K562 (cell line): ENCODE data around the gene GPR42. TPM values are rescaled to one million over a fixed set of nuclear protein-coding genes. Genes with fewer than 3 reads are reported as not detected.

ENCODE experiments used
- ATAC-seq: fragments of 200-7000 bp; cut with Tn5 transposase; 3 replicates; pipeline ENCODE4 v1.9.1; 2020; ENCODE audit warnings: moderate library complexity
- BruUV-seq: library from RNA; stranded (reverse); fragments of 400-500 nt; replicated peaks from 2 replicates; lab custom pipeline; 2021; lab: Mats Ljungman, UMichigan
- CTCF ChIA-PET: fragments of 300-600 bp; formaldehyde crosslinking; extraction: SDS; loops from one replicate; lab custom pipeline; 2021; ENCODE audit warnings: low intra/inter-chr PET ratio; lab: Yijun Ruan, JAX
- POLR2A ChIA-PET: fragments of 300-600, 350-650 bp; sonication (Branson Sonifier 250); formaldehyde crosslinking; extraction: SDS; loops from one replicate; lab custom pipeline; 2021; ENCODE audit warnings: antibody characterized with exemption, inconsistent platforms; lab: Yijun Ruan, JAX
- DNase-seq, 4 experiments: peaks; one replicate each; pipeline versions ENCODE4 v3.0.0 to v3.0.0-alpha.2; 2011 to 2018; ENCODE audit warnings: low spot score in 3 of 4, mixed read lengths in 3 of 4; ENCODE audit errors: extremely low read depth in 1 of 4
- FAIRE-seq: peaks from 2 replicates; lab custom pipeline; 2011; peaks lifted over from hg19 to GRCh38; lab: Jason Lieb, UNC
- H2AFZ ChIP-seq: 2 replicates; pipeline ENCODE4 v1.6.0; 2011; ENCODE audit warnings: low read depth, low read length, control low read depth, inconsistent platforms
- H3K27ac ChIP-seq: fragments of 200-600 bp; 3 replicates; pipeline ENCODE4 v1.8.0; 2011; ENCODE audit warnings: low read depth, mild to moderate bottlenecking, control low read depth, inconsistent platforms, low read length, moderate library complexity, mixed read lengths; ENCODE audit errors: extremely low read depth
- H3K27me3 ChIP-seq, 2 experiments: fragments of 300-600 bp in 1 of 2; 2 replicates in 1 of 2; 3 replicates in 1 of 2; pipeline versions ENCODE4 v1.6.0 to v1.8.0; 2011; ENCODE audit warnings: inconsistent platforms in 2 of 2, low read length in 2 of 2, mild to moderate bottlenecking in 1 of 2, mixed read lengths in 1 of 2, moderate library complexity in 1 of 2; ENCODE audit not compliant: control insufficient read depth in 2 of 2, insufficient read depth in 2 of 2
- H3K36me3 ChIP-seq: fragments of 300-600 bp; 3 replicates; pipeline ENCODE4 v1.8.0; 2011; ENCODE audit warnings: mild to moderate bottlenecking, low read length, inconsistent platforms; ENCODE audit not compliant: control insufficient read depth, insufficient read depth
- H3K4me1 ChIP-seq, 2 experiments: fragments of 200-600 bp in 1 of 2; replicated peaks in 1 of 2; 2 replicates in 1 of 2; 3 replicates in 1 of 2; pipeline versions ENCODE4 v1.5.1 to v1.8.0; 2011; ENCODE audit warnings: inconsistent platforms in 2 of 2, low read length in 2 of 2, mild to moderate bottlenecking in 1 of 2, mixed read lengths in 1 of 2, moderate library complexity in 1 of 2; ENCODE audit not compliant: control insufficient read depth in 2 of 2, insufficient read depth in 2 of 2
- H3K4me2 ChIP-seq: 2 replicates; pipeline ENCODE4 v1.6.1; 2011; ENCODE audit warnings: low read length, control low read depth, inconsistent platforms, mixed read lengths; ENCODE audit not compliant: insufficient read depth
- H3K4me3 ChIP-seq: fragments of 200-600 bp; sonication (generic), shearing (Covaris generic); 2 replicates; pipeline ENCODE4 v1.5.1; 2016; ENCODE audit warnings: control low read depth, inconsistent platforms
- H3K79me2 ChIP-seq: fragments of 200-600 bp; 3 replicates; pipeline ENCODE4 v1.8.0; 2011; ENCODE audit warnings: low read length, inconsistent platforms; ENCODE audit not compliant: control insufficient read depth, insufficient read depth
- H3K9ac ChIP-seq, 2 experiments: 2 replicates each; pipeline versions ENCODE4 v1.6.0 to v1.6.1; 2011; ENCODE audit warnings: low read depth in 2 of 2, low read length in 2 of 2, control low read depth in 1 of 2, inconsistent platforms in 1 of 2, mild to moderate bottlenecking in 1 of 2, mixed read lengths in 1 of 2; ENCODE audit not compliant: insufficient read depth in 1 of 2
- H3K9me1 ChIP-seq: one replicate; pipeline ENCODE4 v1.6.0; 2011; ENCODE audit warnings: inconsistent platforms, mild to moderate bottlenecking, low read length, moderate library complexity; ENCODE audit not compliant: control insufficient read depth, insufficient read depth
- H3K9me3 ChIP-seq: replicated peaks from 2 replicates; pipeline ENCODE4 v1.5.1; 2011; ENCODE audit warnings: low read depth, low read length, inconsistent platforms; ENCODE audit not compliant: control insufficient read depth, insufficient read depth
- H4K20me1 ChIP-seq: replicated peaks from 2 replicates; pipeline ENCODE4 v1.6.1; 2011; ENCODE audit warnings: low read length, inconsistent platforms, mixed read lengths; ENCODE audit not compliant: control insufficient read depth, insufficient read depth
- DACH1 ChIP-seq: fragments of 450-650 bp; IDR thresholded peaks from 2 replicates; pipeline ENCODE4 v1.6.1; 2018; ENCODE audit not compliant: partially characterized antibody
- EZH2 ChIP-seq: IDR thresholded peaks from 2 replicates; pipeline ENCODE4 v1.6.1; 2012; ENCODE audit warnings: low read depth, mild to moderate bottlenecking, inconsistent platforms, low read length, borderline replicate concordance
- MGA ChIP-seq: fragments of 450-650 bp; IDR thresholded peaks from 2 replicates; pipeline ENCODE4 v1.6.1; 2016; ENCODE audit warnings: mild to moderate bottlenecking, moderate library complexity
- NONO ChIP-seq, 2 experiments: fragments of 200-400 bp in 1 of 2; fragments of 450-650 bp in 1 of 2; formaldehyde crosslinking in 1 of 2; IDR thresholded peaks; 2 replicates each; pipeline ENCODE4 v1.6.1; 2017; ENCODE audit warnings: low read depth in 2 of 2, mild to moderate bottlenecking in 2 of 2, moderate library complexity in 2 of 2, low read length in 1 of 2
- POLR2AphosphoS5 ChIP-seq: IDR thresholded peaks from 2 replicates; pipeline ENCODE4 v1.6.1; 2011; ENCODE audit warnings: mild to moderate bottlenecking, low read depth, low read length, moderate library complexity; ENCODE audit not compliant: control insufficient read depth, insufficient read depth
- RB1 ChIP-seq: fragments of 450-650 bp; IDR thresholded peaks from 2 replicates; pipeline ENCODE4 v1.6.1; 2017; ENCODE audit warnings: low read depth, mild to moderate bottlenecking
- STAT5A ChIP-seq: IDR thresholded peaks from 2 replicates; pipeline ENCODE4 v1.6.1; 2012; ENCODE audit warnings: low read length, inconsistent platforms, borderline replicate concordance
- TAL1 ChIP-seq: fragments of 450-650 bp; IDR thresholded peaks from 2 replicates; pipeline ENCODE4 v1.6.1; 2016; ENCODE audit warnings: mild to moderate bottlenecking
- WGBS: fragments of 100-300 bp; shearing (Covaris generic); methylation state at CpG from one replicate; pipeline ENCODE4 v1.1.6; 2016; ENCODE audit warnings: low coverage, mixed read lengths; ENCODE audit not compliant: insufficient coverage; ENCODE audit errors: missing lambda C conversion rate; 5-methylcytosine and 5-hydroxymethylcytosine counted together
- in situ Hi-C: fragments of 300-500 bp; cut with MboI; formaldehyde crosslinking; loops from 4 replicates; pipeline ENCODE4 v1.15.0; 2018; ENCODE audit warnings: inconsistent platforms, mixed read lengths
- intact Hi-C: fragments of 100-400 bp; cut with micrococcal nuclease; formaldehyde crosslinking; loops from 2 replicates; pipeline ENCODE4 v1.14.2; 2022
- polyA plus RNA-seq, 8 experiments: library from polyadenylated mRNA; depleted of rRNA in 4 of 8; stranded (reverse) in 5 of 8; unstranded in 3 of 8; fragments of >200 nt; fragmentation: Nextera tagmentation in 2 of 8; fragmentation: Illumina TruSeq in 1 of 8; extraction: Ambion mirVana in 2 of 8; extraction: Trizol in 1 of 8; gene quantifications; 2 replicates each; pipeline versions ENCODE4 v1.2.1 to v1.2.3, GENCODE V29; 2011 to 2014; ENCODE audit warnings: inconsistent platforms in 1 of 8, missing spikeins in 1 of 8
- total RNA-seq, 7 experiments: library from RNA; depleted of rRNA in 6 of 7; stranded (reverse); fragments of >200 nt in 6 of 7; fragmentation: Illumina TruSeq in 2 of 7; extraction: Trizol in 2 of 7; gene quantifications; 2 replicates each; pipeline versions ENCODE4 v1.2.1 to v1.2.3, GENCODE V29; 2011 to 2021; ENCODE audit warnings: low replicate concordance in 1 of 7

Gene GPR42
- total and polyA plus RNA-seq, 9 of the 15 experiments (the other 6 are each of a cell fraction or from before 2014, with no cell fraction given): not detected

DNA sequence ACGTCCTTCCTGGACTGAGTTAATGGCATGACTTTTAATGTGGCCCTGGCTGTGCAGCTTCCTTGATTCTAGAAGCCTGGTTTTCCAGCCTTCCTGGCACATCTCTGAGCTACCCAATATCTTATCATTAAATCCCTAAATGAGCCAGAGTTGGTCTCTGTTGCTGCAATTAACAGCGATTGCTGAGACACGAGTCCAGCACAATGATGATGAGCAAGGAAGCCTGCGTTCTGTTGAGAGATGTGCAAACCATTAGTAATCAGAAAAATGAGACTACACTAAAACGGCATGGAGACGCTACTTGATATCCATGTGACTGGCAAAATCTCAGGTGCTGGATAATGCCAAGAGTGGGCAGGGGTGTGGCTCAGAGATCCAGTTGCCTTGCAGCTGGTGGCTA is 26.2 kb downstream of the GPR42 start:
- FAIRE-seq: no peak
- intact Hi-C loops: no loop called here
- in situ Hi-C loops: no loop called here
- POLR2A ChIA-PET: interaction anchor here (0.6 kb wide), 1 partner anchor 18 kb away, joined by 3 read pairs; no protein-coding TSS in a partner anchor
- no peaks in the 10 kb centered on the region for H4K20me1 ChIP-seq
- H3K9me1 ChIP-seq: no peaks in the 10 kb centered on the region
- H3K4me3 ChIP-seq: no peak overlapping the region
- TF ChIP-seq DACH1: no peak
- no peak for TF ChIP-seq MGA
- no peak for TF ChIP-seq TAL1
- TF ChIP-seq STAT5A: no peak
- no peak for TF ChIP-seq NONO (IDR thresholded peaks at IDR 0.05; ENCODE audit: low read depth in 2 of 2, low read length in 1 of 2)
- no peak for TF ChIP-seq EZH2
- TF ChIP-seq POLR2AphosphoS5: no peak
- no peak for TF ChIP-seq RB1
- H3K79me2 ChIP-seq: no peaks in the 10 kb centered on the region
- CTCF ChIA-PET: interaction anchor here (0.6 kb wide), 1 partner anchor 61 kb away, joined by 3 read pairs; no protein-coding TSS in a partner anchor
- no TSS peak for BruUV-seq
- no peaks in the 10 kb centered on the region for H3K36me3 ChIP-seq
- peaks cover 0 to 10% of the 10 kb centered on the region in 2 experiments; a peak in 3 of 5 replicates for H3K4me1 ChIP-seq
- no peaks in the 10 kb centered on the region; a peak in 1 of 5 replicates for H3K27me3 ChIP-seq
- H3K9ac ChIP-seq: no peak overlapping the region
- H2AFZ ChIP-seq: no peak overlapping the region
- no peak for ATAC-seq
- 39% methylated on average over 6 of the region's 6 CpGs for WGBS
- DNase-seq: no peak
- H3K27ac ChIP-seq: no peak overlapping the region
- H3K4me2 ChIP-seq: no peak overlapping the region
- H3K9me3 ChIP-seq: no peaks in the 10 kb centered on the region
